NCI-H2107 treated with DMSO at 0.1 percent for 48 hours (cell line): Measurements from ENCODE around the gene ERMAP.
"Not testable (repeated sequence)": the region's sequence is repeated elsewhere in the genome, so short reads cannot be mapped to it uniquely, and the experiment has no call there.

Source experiments
- DNase-seq: peaks from one replicate; lab custom pipeline; 2025; ENCODE audit not compliant: unreplicated experiment; lab: John Stamatoyannopoulos, UW

Gene ERMAP

GRCh38 chr1:42844592-42845140, 27.7 kb downstream of the ERMAP start:
- no peak for DNase-seq

- DNase-seq: no peak
Measured at GRCh38 chr1:42845193-42845592, 28.3 kb downstream of the ERMAP start.

- DNase-seq: no peak
Measured at GRCh38 chr1:42845866-42846256, 28.9 kb downstream of the ERMAP start.

GRCh38 chr1:42846257-42847110, 29.6 kb downstream of the ERMAP start, which contains the start of gene ZNF691:
ZNF691 (plus strand) TSS chr1:42846613; CDS start chr1:42849659, 3,046 bp downstream.
- DNase-seq: peak; percentile 97

- no peak for DNase-seq
Measured at GRCh38 chr1:42847111-42847595, 30.2 kb downstream of the ERMAP start.

GRCh38 chr1:42847721-42848460, 31.0 kb downstream of the ERMAP start:
- no peak for DNase-seq

GRCh38 chr1:42848823-42849537, 32.1 kb downstream of the ERMAP start:
- no peak for DNase-seq

- DNase-seq: no peak
Measured at GRCh38 chr1:42849944-42850343, 33.0 kb downstream of the ERMAP start.

GRCh38 chr1:42851420-42851819, 34.5 kb downstream of the ERMAP start:
- DNase-seq: no peak

GRCh38 chr1:42851960-42852607, 35.2 kb downstream of the ERMAP start:
- DNase-seq: no peak

- no peak for DNase-seq
Measured at GRCh38 chr1:42852608-42852980, 35.7 kb downstream of the ERMAP start.

GRCh38 chr1:42853116-42853884, 36.4 kb downstream of the ERMAP start:
- DNase-seq: no peak

GRCh38 chr1:42856554-42856953, 39.6 kb downstream of the ERMAP start:
- DNase-seq: not testable (repeated sequence)

- DNase-seq: not testable (repeated sequence)
Measured at GRCh38 chr1:42859366-42859765, 42.4 kb downstream of the ERMAP start.

GRCh38 chr1:42860339-42861013, 43.6 kb downstream of the ERMAP start:
- DNase-seq: no peak

- DNase-seq: no peak
Measured at GRCh38 chr1:42861014-42861399, 44.1 kb downstream of the ERMAP start.

GRCh38 chr1:42866549-42866948, 49.6 kb downstream of the ERMAP start:
- DNase-seq: no peak

GRCh38 chr1:42868466-42868865, 51.5 kb downstream of the ERMAP start:
- DNase-seq: not testable (repeated sequence)

GRCh38 chr1:42869254-42869653, 52.3 kb downstream of the ERMAP start:
- not testable (repeated sequence) for DNase-seq
